Activated gamma-delta T cell (primary cell): ENCODE results near the gene YY1AP1.
A peak's percentile ranks its signal among the peaks of the same experiment; 100 is the strongest.
"Not testable (repeated sequence)": the region's sequence is repeated elsewhere in the genome, so short reads cannot be mapped to it uniquely, and the experiment has no call there.

ENCODE experiments used
- DNase-seq: peaks from one replicate; lab custom pipeline; 2025; lab: John Stamatoyannopoulos, UW

YY1AP1 gene

DNA sequence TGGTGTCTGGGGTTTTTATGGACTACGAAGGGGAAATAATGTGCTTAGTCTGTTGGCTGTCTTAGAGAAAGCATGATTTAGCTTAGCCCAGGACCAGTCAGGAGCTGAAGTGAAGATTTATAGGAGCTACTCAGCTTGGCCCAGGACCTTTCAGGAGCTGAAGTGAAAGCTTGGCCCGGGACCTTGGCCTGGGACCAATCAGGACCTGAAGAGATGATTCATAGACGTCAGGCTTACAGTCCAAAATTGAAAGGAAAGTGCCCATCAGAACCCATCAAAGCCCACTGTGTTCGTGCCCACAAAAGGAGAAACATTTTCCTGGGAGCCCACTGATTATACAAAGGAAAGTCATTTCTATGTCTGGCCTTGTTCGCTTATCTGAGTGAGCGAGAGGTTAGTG lies 42.9 kb downstream of the YY1AP1 start:
- no peak for DNase-seq

DNA sequence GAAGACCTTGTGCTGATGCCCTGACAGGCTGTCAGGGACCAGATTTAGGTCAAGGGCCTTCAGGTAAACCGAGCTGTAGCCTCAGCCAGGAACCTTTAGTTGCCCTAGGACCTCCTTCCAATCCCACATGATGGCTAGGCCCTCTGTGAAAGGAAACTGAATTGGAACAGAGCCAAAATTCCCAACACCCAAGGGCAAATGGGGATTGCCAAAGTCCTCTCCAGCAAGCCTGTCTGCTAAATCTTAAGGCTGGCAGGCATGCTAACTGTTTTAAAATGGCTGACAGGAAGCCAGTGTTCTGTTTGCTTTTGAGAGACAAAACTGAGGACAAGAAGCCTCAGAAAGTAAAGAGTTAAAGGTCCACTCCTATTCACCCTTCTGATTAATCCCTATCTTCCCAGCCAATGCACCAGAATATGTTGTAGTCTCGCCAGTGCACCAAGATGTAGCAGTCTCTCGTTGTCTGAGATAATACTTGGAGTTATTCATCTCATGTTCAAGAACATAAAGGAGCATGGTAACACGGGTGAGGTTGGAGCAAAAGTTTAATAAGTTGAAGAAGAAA lies 43.5 kb downstream of the YY1AP1 start:
- DNase-seq: no peak

DNA sequence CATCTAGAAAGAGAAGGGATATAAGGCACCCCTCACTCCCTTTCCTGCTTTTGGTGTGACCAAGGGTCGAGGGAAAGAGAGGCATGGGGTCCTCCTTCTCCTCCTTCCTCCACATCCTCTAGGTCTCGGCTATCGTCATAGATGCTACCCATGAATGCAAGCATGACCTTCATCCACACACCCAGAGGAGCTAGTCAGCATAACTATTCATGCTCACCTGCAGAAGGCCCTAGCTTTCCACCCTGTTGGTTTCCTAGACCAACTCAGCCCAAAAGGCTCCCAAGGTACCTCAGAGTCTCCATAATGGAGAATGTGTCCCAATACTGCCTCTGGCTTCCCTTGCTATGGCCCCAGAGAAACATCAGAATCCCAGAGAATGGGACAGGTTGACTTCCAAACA lies 45.3 kb downstream of the YY1AP1 start:
- DNase-seq: no peak

DNA sequence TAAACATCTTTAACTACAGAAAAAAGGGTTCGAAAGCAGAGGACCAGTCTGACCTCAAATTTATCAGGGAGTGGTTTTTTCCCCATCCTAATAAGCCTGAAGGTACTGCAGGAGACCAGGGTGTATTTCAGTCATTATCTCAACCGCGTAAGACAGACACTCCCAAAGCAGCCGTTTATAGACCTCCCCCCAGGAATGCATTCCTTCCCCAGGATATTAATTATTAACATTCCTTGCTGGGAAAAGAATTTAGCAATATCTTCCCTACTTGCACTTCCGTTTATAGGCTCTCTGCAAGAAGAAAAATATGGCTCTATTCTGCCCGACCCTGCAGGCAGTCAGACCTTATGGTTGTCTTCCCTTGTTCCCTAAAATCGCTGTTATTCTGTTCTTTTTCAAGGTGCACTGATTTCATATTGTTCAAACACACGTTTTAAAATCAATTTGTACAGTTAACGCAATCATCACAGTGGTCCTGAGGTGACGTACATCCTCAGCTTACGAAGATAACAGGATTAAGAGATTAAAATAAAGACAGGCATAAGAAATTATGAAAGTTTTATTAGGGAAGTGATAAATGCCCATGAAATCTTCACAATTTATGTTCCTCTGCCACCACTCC lies 45.9 kb downstream of the YY1AP1 start:
- DNase-seq: not testable (repeated sequence)

DNA sequence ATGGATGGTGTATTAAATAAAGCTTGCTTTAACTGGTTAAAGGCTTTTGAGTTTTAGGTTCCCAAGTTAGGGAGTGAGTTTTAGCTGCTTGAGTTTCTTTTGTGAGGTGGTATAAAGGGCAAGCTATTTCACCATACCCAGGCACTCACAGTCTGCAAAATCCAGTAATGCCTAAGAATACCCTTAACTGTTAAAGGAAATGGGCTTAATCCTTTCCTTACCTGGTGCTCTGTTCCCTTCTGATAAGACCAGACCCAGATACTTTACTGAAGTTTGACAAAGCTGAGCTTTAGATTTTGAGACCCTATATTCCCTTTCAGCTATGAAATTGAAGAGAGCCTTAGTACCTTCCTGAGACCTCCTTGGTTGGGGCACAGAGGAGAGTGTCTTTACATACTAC lies 48.2 kb downstream of the YY1AP1 start:
- DNase-seq: no peak

DNA sequence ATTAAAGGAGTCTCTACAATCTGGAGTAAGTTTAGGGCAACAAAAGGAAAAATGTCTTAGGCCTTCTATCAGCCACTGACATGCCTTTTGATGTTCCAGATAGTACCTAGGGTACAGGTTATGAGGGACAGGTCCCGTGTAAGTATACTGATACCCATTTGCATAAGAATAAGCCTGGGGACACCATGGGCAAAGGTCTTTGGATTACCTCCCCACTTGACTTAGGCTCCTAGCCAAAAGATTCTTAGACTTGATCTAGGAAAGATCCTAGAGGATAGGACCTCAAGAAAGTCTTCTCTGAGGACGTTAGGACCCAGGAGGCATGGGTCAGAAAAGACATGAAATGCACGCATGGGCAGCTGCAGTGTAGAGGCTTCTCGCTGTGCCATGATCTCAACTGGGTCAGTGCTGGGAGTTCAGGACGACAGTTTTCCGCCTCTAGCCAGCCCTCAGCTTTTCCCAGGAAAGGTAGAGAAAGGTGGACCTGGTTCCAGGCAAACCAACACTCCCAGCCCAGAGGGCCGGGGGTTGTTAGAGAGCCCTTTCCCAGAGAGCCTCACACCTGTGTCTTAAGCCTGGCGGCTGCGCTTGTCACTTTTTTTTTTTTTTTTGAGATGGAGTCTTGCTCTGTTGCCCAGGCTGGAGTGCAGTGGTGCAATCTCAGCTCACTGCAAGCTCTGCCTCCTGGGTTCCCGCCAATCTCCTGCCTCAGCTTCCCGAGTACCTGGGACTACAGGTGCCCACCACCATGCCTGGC lies 52.0 kb downstream of the YY1AP1 start:
- DNase-seq: no peak

DNA sequence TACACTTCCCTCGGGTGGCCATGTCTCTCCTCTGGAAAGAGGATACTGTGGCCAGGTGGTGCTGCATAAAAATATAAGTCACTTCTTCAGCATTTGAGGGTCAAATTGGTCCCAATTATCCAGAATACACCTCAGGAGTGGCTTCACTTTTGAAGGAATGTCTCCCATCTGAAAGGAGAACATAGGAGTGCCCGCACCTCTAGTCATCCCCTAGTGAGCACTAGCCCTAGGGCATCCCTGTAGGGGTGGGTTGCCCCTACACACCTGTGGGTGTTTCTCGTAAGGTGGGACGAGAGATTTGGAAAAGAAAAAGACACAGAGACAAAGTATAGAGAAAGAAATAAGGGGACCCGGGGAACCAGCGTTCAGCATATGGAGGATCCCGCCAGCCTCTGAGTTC lies 62.1 kb downstream of the YY1AP1 start:
- not testable (repeated sequence) for DNase-seq

DNA sequence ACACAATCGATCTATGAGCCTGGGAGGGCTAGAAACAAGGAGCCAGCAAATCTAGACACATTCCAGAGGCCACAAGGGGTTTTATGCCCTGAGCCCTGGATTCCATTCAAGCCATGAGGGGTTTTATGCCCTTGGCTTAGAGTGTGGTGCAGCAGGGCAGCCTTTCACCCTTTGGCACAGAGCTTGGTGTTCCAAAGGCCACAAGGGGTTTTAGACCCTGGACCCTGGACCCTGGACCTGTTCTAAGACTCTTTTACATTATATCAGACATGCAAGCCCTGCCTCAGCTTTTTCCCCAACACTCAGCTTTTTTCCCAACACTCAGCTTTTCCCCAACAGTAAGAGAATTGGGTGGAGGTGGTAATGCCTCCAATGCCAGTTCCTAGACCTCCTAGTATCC lies 65.2 kb downstream of the YY1AP1 start:
- DNase-seq: no peak

DNA sequence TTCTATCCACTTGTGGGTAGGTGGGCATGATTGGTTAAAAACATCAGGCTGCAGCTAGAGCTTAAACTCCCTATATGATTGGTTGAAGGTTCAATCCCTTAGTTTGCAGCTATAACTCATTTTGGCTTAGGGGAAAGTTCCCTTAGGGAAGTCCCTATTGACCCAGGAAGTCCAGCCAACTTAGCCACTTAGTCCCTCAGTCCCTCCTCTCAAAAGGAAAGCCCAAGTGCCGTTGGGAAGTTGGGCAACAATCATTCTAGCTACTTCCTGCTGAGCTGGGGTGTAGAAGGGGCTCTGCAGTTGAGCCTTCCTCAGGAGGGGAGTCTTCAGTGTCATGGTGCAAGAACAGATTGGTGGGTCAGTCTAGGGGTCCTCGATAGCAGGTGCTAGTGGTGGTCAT lies 66.4 kb downstream of the YY1AP1 start:
- DNase-seq: no peak

DNA sequence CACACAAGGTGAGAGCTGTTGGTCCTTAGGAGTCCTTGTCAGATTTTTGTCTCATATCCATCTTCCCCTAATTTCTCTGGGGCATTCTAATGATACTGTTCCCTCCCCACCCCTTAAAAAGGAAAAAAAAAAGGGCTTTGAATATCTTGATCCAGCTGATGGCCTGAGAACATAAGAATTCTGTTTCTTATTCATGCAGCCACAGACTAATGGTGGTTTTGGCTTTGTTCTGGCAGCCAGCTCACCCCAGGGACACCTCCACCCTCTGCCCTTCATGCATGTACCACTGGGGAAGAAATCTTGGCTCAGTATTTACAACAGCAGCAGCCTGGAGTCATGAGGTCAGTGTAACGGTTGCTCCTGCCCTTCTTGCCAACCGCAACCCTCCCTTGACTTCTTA lies 75.3 kb downstream of the YY1AP1 start:
- DNase-seq: not testable (repeated sequence)

DNA sequence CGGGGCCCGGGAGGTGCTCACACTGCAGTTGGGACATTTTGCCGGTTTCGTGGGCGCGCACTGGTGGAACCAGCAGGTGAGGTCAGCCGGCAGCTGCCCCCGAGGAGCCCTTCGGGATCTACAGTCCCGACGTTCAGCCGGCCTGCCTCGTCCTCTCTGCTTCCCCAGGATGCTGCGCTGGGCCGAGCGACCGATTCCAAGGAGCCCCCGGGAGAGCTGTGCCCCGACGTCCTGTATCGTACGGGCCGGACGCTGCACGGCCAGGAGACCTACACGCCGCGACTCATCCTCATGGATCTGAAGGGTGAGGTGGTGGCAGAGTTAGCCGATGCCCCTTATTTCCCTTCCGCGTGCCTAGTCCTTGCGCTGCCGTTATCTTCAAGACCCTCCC lies 78.3 kb downstream of the YY1AP1 start:
- DNase-seq: not testable (repeated sequence)

DNA sequence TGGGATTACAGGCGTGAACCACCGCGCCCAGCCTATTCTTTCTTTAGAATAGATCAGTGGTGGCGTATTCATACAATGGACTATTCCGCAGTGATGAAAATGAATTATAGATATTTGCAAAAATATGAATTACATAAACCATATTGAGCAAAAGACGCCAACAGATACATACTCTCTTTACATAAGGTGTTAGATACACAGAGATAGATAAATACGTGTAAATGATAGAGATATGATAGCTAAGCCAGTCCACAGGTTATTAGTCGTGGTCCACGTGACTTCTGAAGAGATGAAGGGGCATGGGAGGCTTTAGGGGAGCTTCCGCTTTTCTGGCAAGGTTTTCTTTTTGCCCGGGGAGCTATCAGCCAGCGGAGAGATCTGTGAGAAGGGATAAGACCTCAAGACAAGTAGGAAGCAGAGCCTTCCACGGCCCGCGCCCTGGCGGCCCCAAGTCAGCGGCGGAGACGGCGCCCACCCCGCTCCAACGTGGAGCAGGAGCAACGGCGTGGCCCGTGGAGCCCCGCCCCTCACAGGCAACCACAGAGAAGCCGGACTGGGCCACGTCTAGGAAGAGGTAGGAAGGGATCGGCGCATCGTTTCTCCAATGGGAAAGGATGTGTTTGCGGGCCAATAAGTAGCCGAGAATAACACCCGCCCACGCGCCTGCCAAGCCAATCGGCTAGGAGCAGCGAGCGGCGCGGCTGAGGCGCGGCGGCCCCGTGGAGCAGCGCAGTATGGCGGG lies 78.9 kb downstream of the YY1AP1 start, which contains the start of gene MSTO1:
Gene MSTO1 (plus strand): TSS at position 704 of the 742 bp plus-strand sequence. CDS start 31 bp downstream, at position 735.
- DNase-seq: peak; percentile 71
